Liver (tissue), 9 donors: ENCODE measurements around the gene GPR141. TPM values are rescaled to one million over a fixed set of nuclear protein-coding genes. Genes with fewer than 3 reads are reported as not detected.

Experiments used
- DNase-seq: peaks from one replicate; pipeline ENCODE4 v3.0.0-alpha.2; 2017; ENCODE audit warnings: low spot score
- H3K27ac ChIP-seq, 2 donors: one replicate each; pipeline ENCODE4 v1.7.0; 2013; ENCODE audit warnings: inconsistent platforms in 2 of 2, low read length in 2 of 2, control low read depth in 1 of 2, low read depth in 1 of 2, mild to moderate bottlenecking in 1 of 2
- H3K27me3 ChIP-seq, 4 donors: one replicate each; pipeline versions ENCODE4 v1.6.1 to v1.7.0; 2013; ENCODE audit warnings: low read length in 3 of 4, inconsistent platforms in 1 of 4, mild to moderate bottlenecking in 1 of 4, moderate library complexity in 1 of 4; ENCODE audit not compliant: control insufficient read depth in 4 of 4, insufficient read depth in 4 of 4
- H3K36me3 ChIP-seq, 4 donors: one replicate each; pipeline versions ENCODE4 v1.6.1 to v1.7.0; 2013; ENCODE audit warnings: low read length in 3 of 4, mild to moderate bottlenecking in 3 of 4, low read depth in 1 of 4, moderate library complexity in 1 of 4; ENCODE audit not compliant: control insufficient read depth in 4 of 4, insufficient read depth in 3 of 4
- H3K4me1 ChIP-seq, 4 donors: one replicate each; pipeline versions ENCODE4 v1.6.1 to v1.7.0; 2013; ENCODE audit warnings: low read length in 3 of 4, mild to moderate bottlenecking in 3 of 4, moderate library complexity in 1 of 4; ENCODE audit not compliant: control insufficient read depth in 4 of 4, insufficient read depth in 4 of 4
- H3K4me3 ChIP-seq, 3 donors: one replicate each; pipeline versions ENCODE4 v1.6.1 to v1.7.0; 2013; ENCODE audit warnings: low read length in 3 of 3, control low read depth in 1 of 3, low read depth in 1 of 3, mild to moderate bottlenecking in 1 of 3
- H3K9ac ChIP-seq, 2 donors: one replicate each; pipeline ENCODE4 v1.7.0; 2013; ENCODE audit warnings: low read length in 2 of 2, mild to moderate bottlenecking in 2 of 2, moderate library complexity in 2 of 2, control low read depth in 1 of 2, low read depth in 1 of 2
- H3K9me3 ChIP-seq, 4 donors: one replicate each; pipeline versions ENCODE4 v1.6.1 to v1.7.0; 2013; ENCODE audit warnings: low read length in 3 of 4; ENCODE audit not compliant: control insufficient read depth in 4 of 4
- EGR1 ChIP-seq, 2 donors: IDR thresholded peaks; 2 replicates each; pipeline ENCODE4 v1.6.1; 2016 to 2018; ENCODE audit warnings: antibody characterized with exemption in 2 of 2, low read depth in 2 of 2
- FOXA1 ChIP-seq: IDR thresholded peaks from 2 replicates; pipeline ENCODE4 v1.6.1; 2016; ENCODE audit warnings: antibody characterized with exemption
- HNF4A ChIP-seq, 2 donors: conservative IDR thresholded peaks; 2 replicates each; pipeline ENCODE4 v1.6.1; 2016; ENCODE audit warnings: antibody characterized with exemption in 2 of 2, mild to moderate bottlenecking in 2 of 2
- MAX ChIP-seq: IDR thresholded peaks from 2 replicates; pipeline ENCODE4 v1.6.1; 2016; ENCODE audit warnings: antibody characterized with exemption
- NR2F2 ChIP-seq: IDR thresholded peaks from 2 replicates; pipeline ENCODE4 v1.6.1; 2016; ENCODE audit warnings: antibody characterized with exemption
- SP1 ChIP-seq: IDR thresholded peaks from 2 replicates; pipeline ENCODE4 v1.6.1; 2018; ENCODE audit warnings: antibody characterized with exemption, mild to moderate bottlenecking
- TAF1 ChIP-seq: conservative IDR thresholded peaks from 2 replicates; pipeline ENCODE4 v1.6.1; 2016; ENCODE audit warnings: antibody characterized with exemption, mild to moderate bottlenecking
- WGBS: extraction: QIAGEN DNeasy Blood & Tissue Kit; methylation state at CpG from one replicate; pipeline ENCODE4 v1.1.7; 2013; 5-methylcytosine and 5-hydroxymethylcytosine counted together
- polyA plus RNA-seq, 2 donors: library from polyadenylated mRNA; stranded (reverse) in 1 of 2; unstranded in 1 of 2; fragments of 200-250 nt in 1 of 2; fragments of >200 nt in 1 of 2; fragmentation: Nextera tagmentation in 1 of 2; extraction: Ambion mirVana in 1 of 2; gene quantifications; one replicate each; pipeline versions ENCODE4 v1.2.1 to v1.2.3, GENCODE V29; 2013 to 2015
- total RNA-seq, 2 donors: library from RNA; depleted of rRNA; stranded (reverse); fragments of >200 nt; gene quantifications; one replicate each; pipeline ENCODE4 v1.2.3, GENCODE V29; 2014
- TF ChIP-seq, protein P1 (sequence below): fragments of 150-350 bp; IDR thresholded peaks from 2 replicates; pipeline ENCODE4 v1.5.1; 2017; ENCODE audit warnings: improper control_type of control experiment, low read depth, low read length; ENCODE audit not compliant: missing input control
- TF ChIP-seq, protein P2 (sequence below): IDR thresholded peaks from 2 replicates; pipeline ENCODE4 v1.6.1; 2016; ENCODE audit warnings: antibody characterized with exemption
- TF ChIP-seq, protein P3 (sequence below): IDR thresholded peaks from 2 replicates; pipeline ENCODE4 v1.6.1; 2016; ENCODE audit warnings: antibody characterized with exemption, mild to moderate bottlenecking
- donor health status: healthy.
- donor health status: healthy.
- donor health status: healthy.
- donor health status: healthy.
- donor health status: healthy.

GPR141 gene
- total and polyA plus RNA-seq, 4 donors: 0.28 to 2.9 (median 1.4) TPM; not detected in 1

GRCh38 chr7:37765872-37766525, 82.4 kb downstream of the GPR141 start:
- no peak overlapping the region for H3K27ac ChIP-seq
- no peaks in the 10 kb centered on the region for H3K4me1 ChIP-seq
- H3K4me3 ChIP-seq: no peak overlapping the region
- TF ChIP-seq, protein P1, sequence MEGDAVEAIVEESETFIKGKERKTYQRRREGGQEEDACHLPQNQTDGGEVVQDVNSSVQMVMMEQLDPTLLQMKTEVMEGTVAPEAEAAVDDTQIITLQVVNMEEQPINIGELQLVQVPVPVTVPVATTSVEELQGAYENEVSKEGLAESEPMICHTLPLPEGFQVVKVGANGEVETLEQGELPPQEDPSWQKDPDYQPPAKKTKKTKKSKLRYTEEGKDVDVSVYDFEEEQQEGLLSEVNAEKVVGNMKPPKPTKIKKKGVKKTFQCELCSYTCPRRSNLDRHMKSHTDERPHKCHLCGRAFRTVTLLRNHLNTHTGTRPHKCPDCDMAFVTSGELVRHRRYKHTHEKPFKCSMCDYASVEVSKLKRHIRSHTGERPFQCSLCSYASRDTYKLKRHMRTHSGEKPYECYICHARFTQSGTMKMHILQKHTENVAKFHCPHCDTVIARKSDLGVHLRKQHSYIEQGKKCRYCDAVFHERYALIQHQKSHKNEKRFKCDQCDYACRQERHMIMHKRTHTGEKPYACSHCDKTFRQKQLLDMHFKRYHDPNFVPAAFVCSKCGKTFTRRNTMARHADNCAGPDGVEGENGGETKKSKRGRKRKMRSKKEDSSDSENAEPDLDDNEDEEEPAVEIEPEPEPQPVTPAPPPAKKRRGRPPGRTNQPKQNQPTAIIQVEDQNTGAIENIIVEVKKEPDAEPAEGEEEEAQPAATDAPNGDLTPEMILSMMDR: no peak
- TF ChIP-seq MAX (no peak), TAF1 (no peak), SP1 (no peak)
- TF ChIP-seq, protein P2, sequence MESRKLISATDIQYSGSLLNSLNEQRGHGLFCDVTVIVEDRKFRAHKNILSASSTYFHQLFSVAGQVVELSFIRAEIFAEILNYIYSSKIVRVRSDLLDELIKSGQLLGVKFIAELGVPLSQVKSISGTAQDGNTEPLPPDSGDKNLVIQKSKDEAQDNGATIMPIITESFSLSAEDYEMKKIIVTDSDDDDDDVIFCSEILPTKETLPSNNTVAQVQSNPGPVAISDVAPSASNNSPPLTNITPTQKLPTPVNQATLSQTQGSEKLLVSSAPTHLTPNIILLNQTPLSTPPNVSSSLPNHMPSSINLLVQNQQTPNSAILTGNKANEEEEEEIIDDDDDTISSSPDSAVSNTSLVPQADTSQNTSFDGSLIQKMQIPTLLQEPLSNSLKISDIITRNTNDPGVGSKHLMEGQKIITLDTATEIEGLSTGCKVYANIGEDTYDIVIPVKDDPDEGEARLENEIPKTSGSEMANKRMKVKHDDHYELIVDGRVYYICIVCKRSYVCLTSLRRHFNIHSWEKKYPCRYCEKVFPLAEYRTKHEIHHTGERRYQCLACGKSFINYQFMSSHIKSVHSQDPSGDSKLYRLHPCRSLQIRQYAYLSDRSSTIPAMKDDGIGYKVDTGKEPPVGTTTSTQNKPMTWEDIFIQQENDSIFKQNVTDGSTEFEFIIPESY: no peak
- H3K9ac ChIP-seq: no peak overlapping the region
- H3K36me3 ChIP-seq: no peaks in the 10 kb centered on the region
- no peaks in the 10 kb centered on the region for H3K27me3 ChIP-seq
- H3K9me3 ChIP-seq: no peaks in the 10 kb centered on the region
- no peak for DNase-seq
- 71% methylated on average over 6 of the region's 6 CpGs for WGBS

GRCh38 chr7:37768611-37769010, 85.0 kb downstream of the GPR141 start:
- TF ChIP-seq MAX (no peak), EGR1 (IDR thresholded peaks at IDR 0.05; ENCODE audit: low read depth in 2 of 2) (no peak)
- TF ChIP-seq, protein P3, sequence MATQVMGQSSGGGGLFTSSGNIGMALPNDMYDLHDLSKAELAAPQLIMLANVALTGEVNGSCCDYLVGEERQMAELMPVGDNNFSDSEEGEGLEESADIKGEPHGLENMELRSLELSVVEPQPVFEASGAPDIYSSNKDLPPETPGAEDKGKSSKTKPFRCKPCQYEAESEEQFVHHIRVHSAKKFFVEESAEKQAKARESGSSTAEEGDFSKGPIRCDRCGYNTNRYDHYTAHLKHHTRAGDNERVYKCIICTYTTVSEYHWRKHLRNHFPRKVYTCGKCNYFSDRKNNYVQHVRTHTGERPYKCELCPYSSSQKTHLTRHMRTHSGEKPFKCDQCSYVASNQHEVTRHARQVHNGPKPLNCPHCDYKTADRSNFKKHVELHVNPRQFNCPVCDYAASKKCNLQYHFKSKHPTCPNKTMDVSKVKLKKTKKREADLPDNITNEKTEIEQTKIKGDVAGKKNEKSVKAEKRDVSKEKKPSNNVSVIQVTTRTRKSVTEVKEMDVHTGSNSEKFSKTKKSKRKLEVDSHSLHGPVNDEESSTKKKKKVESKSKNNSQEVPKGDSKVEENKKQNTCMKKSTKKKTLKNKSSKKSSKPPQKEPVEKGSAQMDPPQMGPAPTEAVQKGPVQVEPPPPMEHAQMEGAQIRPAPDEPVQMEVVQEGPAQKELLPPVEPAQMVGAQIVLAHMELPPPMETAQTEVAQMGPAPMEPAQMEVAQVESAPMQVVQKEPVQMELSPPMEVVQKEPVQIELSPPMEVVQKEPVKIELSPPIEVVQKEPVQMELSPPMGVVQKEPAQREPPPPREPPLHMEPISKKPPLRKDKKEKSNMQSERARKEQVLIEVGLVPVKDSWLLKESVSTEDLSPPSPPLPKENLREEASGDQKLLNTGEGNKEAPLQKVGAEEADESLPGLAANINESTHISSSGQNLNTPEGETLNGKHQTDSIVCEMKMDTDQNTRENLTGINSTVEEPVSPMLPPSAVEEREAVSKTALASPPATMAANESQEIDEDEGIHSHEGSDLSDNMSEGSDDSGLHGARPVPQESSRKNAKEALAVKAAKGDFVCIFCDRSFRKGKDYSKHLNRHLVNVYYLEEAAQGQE: no peak
- H3K36me3 ChIP-seq: no peaks in the 10 kb centered on the region
- DNase-seq: no peak
- no peaks in the 10 kb centered on the region for H3K4me1 ChIP-seq
- WGBS: 82% methylated on average over 1 of the region's 1 CpG
- H3K27me3 ChIP-seq: peaks cover 0 to 3% (median 0%) of the 10 kb centered on the region in 4 donors
- H3K9ac ChIP-seq: no peak overlapping the region
- no peaks in the 10 kb centered on the region for H3K9me3 ChIP-seq
- H3K4me3 ChIP-seq: no peak overlapping the region
- no peak overlapping the region for H3K27ac ChIP-seq

GRCh38 chr7:37769291-37769690, 85.7 kb downstream of the GPR141 start:
- Histone ChIP-seq H3K27me3 (peaks cover 0 to 3% (median 0%) of the 10 kb centered on the region in 4 donors), H3K9me3 (no peaks in the 10 kb centered on the region), H3K4me1 (no peaks in the 10 kb centered on the region), H3K27ac (no peak overlapping the region), H3K4me3 (no peak overlapping the region), H3K9ac (no peak overlapping the region), H3K36me3 (no peaks in the 10 kb centered on the region)
- TF ChIP-seq NR2F2: no peak
- TF ChIP-seq, protein P3: no peak
- TF ChIP-seq TAF1: no peak
- TF ChIP-seq HNF4A (conservative IDR thresholded peaks at IDR 0.05): no peak
- TF ChIP-seq FOXA1: no peak
- no peak for DNase-seq
- WGBS: 24% methylated on average over 1 of the region's 1 CpG
